ENCODE data around the gene ARSA.

DNA sequence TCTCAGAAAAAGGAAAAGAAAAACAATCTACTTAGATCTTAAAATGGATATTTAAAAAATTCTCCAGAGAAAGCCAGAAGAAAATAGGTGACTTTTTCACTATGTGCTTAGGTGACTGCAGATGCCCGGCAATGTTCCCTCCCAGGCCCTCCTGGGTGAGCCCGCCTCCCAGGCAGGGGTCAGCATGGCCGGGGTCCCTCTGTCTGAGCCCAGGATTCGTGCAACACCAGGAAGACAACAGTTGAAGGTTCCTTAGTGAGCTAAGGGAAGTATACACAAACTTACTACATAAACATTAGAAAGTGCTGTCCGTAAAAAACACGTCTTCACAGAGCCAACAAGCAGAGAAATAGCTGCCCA lies 15.8 kb downstream of the ARSA start:
- TF ChIP-seq, protein P1, sequence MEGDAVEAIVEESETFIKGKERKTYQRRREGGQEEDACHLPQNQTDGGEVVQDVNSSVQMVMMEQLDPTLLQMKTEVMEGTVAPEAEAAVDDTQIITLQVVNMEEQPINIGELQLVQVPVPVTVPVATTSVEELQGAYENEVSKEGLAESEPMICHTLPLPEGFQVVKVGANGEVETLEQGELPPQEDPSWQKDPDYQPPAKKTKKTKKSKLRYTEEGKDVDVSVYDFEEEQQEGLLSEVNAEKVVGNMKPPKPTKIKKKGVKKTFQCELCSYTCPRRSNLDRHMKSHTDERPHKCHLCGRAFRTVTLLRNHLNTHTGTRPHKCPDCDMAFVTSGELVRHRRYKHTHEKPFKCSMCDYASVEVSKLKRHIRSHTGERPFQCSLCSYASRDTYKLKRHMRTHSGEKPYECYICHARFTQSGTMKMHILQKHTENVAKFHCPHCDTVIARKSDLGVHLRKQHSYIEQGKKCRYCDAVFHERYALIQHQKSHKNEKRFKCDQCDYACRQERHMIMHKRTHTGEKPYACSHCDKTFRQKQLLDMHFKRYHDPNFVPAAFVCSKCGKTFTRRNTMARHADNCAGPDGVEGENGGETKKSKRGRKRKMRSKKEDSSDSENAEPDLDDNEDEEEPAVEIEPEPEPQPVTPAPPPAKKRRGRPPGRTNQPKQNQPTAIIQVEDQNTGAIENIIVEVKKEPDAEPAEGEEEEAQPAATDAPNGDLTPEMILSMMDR (IDR thresholded peaks at IDR 0.05) = no peak
- TF ChIP-seq POLR2A (IDR thresholded peaks at IDR 0.05) = no peak
- no peak for TF ChIP-seq POLR2AphosphoS5 (IDR thresholded peaks at IDR 0.05)

Data from prostate gland (tissue), 2 donors.